Activated B cell treated with CpG ODN at 0.5 μM for 24 hours (primary cell): ENCODE results near the gene ACD. TPM values are rescaled to one million over a fixed set of nuclear protein-coding genes. Genes with fewer than 3 reads are reported as not detected.

ENCODE experiments used
- ATAC-seq: fragments of 200-7000 bp; cut with Tn5 transposase; one replicate; pipeline ENCODE4 v1.10.0; 2021; ENCODE audit warnings: low read depth, mild to moderate bottlenecking, moderate library complexity
- CTCF ChIA-PET: fragments of 350-600 bp; sonication (Branson Sonifier 250); formaldehyde crosslinking; loops from one replicate; lab custom pipeline; 2021; ENCODE audit warnings: antibody characterized with exemption; lab: Charles Lee
- POLR2A ChIA-PET: fragments of 350-600 bp; sonication (Branson Sonifier 250); formaldehyde crosslinking; loops from one replicate; lab custom pipeline; 2021; ENCODE audit warnings: antibody characterized with exemption; lab: Charles Lee
- DNase-seq: peaks from one replicate; pipeline ENCODE4 v3.0.0; 2022
- H3K27ac Mint-ChIP-seq: one replicate; pipeline ENCODE4 v1.8.0; 2020; ENCODE audit warnings: mixed read lengths
- H3K27me3 Mint-ChIP-seq: one replicate; pipeline ENCODE4 v1.8.0; 2021; ENCODE audit warnings: mixed read lengths
- H3K36me3 Mint-ChIP-seq: one replicate; pipeline ENCODE4 v1.8.0; 2021; ENCODE audit warnings: low read depth, mixed read lengths
- H3K4me1 Mint-ChIP-seq: one replicate; pipeline ENCODE4 v1.8.0; 2021; ENCODE audit warnings: mixed read lengths
- H3K4me3 Mint-ChIP-seq: one replicate; pipeline ENCODE4 v1.8.0; 2020; ENCODE audit warnings: mild to moderate bottlenecking, mixed read lengths
- H3K9me3 Mint-ChIP-seq: one replicate; pipeline ENCODE4 v1.8.0; 2020; ENCODE audit warnings: mixed read lengths
- CTCF ChIP-seq: fragments of 200-600 bp; IDR thresholded peaks from one replicate; pipeline ENCODE4 v1.8.0; 2022; ENCODE audit warnings: antibody characterized with exemption, mild to moderate bottlenecking
- intact Hi-C: fragments of 100-400 bp; cut with micrococcal nuclease; formaldehyde crosslinking; loops from one replicate; pipeline ENCODE4 v1.15.1; 2024
- total RNA-seq: library from RNA; stranded (reverse); gene quantifications from 2 replicates; pipeline ENCODE4 v1.2.3, GENCODE V29; 2022

Gene ACD
- total RNA-seq, 1 donor from 2014 or later: 38.2 TPM

- peaks cover 20% of the 10 kb centered on the region for H3K4me1 Mint-ChIP-seq
- H3K9me3 Mint-ChIP-seq: no peaks in the 10 kb centered on the region
- ChIA-PET CTCF (no interaction called here), POLR2A (interaction anchor here (4.9 kb wide), 1 partner anchor 10 kb away, joined by 32 read pairs; the partner anchor contains the start of genes ACD and PARD6A)
- H3K27ac Mint-ChIP-seq: no peak overlapping the region
- H3K36me3 Mint-ChIP-seq: peaks cover 50% of the 10 kb centered on the region
- no peak overlapping the region for H3K4me3 Mint-ChIP-seq
- ATAC-seq (no peak), DNase-seq (no peak)
- no peak for TF ChIP-seq CTCF
- intact Hi-C loops: no loop called here
- H3K27me3 Mint-ChIP-seq: no peaks in the 10 kb centered on the region
These were observed 11.2 kb downstream of the ACD start for GRCh38 chr16:67648764-67649407.

DNA sequence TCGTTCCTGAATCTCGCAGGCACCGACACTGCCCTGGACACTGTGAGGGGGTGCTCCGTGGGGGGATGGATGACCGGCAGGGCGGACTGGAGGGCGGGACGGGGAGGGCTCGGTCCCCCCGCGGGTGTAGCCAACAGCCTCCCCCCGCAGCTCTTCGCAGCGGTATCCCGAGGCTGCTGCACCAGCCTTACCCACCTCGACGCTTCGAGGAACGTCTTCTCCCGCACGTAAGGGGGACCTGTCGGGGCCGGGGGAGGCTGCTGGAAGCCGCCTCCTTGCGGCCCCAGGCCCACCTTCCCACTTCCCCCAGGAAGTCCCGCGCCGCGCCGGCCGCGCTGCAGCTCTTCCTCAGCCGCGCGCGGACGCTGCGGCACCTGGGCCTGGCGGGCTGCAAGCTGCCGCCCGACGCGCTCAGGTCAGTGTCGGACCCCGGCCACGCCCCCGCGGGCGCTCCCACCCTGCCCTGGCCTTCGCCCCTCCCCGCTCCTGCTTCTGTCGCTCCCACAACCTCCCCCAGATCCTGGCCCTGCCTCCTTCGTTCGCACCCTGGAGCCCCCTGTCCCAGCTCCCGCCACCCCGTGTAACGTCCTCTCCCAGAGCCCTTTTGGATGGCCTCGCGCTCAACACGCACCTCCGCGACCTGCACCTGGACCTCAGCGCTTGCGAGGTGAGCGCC, 11.8 kb downstream of the ACD start:
- no peak overlapping the region for H3K27ac Mint-ChIP-seq
- POLR2A ChIA-PET: interaction anchor here (1.2 to 4.9 kb wide), 2 partner anchors 11 to 167 kb away, joined by 4 to 32 read pairs; partner anchors contain the start of genes ACD and PARD6A
- no peak overlapping the region for H3K4me3 Mint-ChIP-seq
- CTCF ChIA-PET: no interaction called here
- no peaks in the 10 kb centered on the region for H3K9me3 Mint-ChIP-seq
- ATAC-seq: no peak
- intact Hi-C loops: no loop called here
- no peaks in the 10 kb centered on the region for H3K27me3 Mint-ChIP-seq
- no peak for DNase-seq
- H3K4me1 Mint-ChIP-seq: peaks cover 21% of the 10 kb centered on the region
- H3K36me3 Mint-ChIP-seq: peaks cover 48% of the 10 kb centered on the region
- no peak for TF ChIP-seq CTCF

DNA sequence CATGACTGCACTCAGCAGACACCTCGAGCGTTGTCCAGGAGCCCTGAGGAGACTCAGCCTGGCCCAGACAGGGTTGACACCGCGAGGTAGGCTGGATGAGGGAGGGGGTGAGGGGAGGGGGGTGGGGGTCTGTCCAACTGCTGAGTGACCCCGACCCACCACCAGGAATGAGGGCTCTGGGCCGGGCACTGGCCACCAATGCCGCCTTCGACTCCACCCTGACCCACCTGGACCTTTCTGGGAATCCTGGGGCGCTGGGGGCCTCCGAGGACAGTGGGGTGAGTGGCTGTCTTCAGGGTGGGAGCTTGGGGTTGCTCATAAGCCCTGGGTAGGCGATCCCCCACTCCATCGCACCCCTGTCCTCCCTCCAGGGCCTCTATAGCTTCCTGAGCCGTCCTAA, 12.4 kb downstream of the ACD start:
- intact Hi-C loops: no loop called here
- H3K36me3 Mint-ChIP-seq: peaks cover 48% of the 10 kb centered on the region
- no peaks in the 10 kb centered on the region for H3K9me3 Mint-ChIP-seq
- POLR2A ChIA-PET: interaction anchor here (1.2 to 4.9 kb wide), 2 partner anchors 12 to 166 kb away, joined by 4 to 32 read pairs; partner anchors contain the start of genes ACD and PARD6A
- DNase-seq (no peak), ATAC-seq (no peak)
- no peaks in the 10 kb centered on the region for H3K27me3 Mint-ChIP-seq
- no peak overlapping the region for H3K4me3 Mint-ChIP-seq
- no peak overlapping the region for H3K27ac Mint-ChIP-seq
- CTCF ChIA-PET: no interaction called here
- TF ChIP-seq CTCF: no peak
- peaks cover 21% of the 10 kb centered on the region for H3K4me1 Mint-ChIP-seq

DNA sequence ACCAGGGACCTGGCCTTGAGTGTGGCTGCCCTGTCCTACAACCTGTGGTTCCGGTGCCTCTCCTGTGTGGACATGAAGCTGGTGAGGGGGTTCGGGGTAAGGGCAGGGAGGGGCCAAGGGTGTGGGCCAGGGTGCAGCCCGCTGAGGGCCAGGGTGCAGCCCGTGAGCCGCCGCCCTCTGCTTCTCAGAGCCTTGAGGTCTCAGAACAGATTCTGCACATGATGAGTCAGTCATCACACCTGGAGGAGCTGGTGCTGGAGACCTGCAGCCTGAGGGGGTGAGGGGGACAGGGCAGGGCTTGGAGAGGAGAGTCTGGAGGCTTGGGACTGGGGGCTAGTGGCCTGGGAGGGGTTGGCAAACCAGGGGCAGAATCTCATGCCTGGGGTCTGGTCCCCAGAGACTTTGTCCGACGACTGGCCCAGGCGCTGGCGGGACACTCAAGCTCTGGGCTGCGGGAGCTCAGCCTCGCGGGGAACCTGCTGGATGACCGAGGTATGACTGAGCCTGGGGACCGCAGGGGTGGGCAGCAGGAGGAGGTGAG, 12.9 kb downstream of the ACD start:
- DNase-seq (no peak), ATAC-seq (no peak)
- intact Hi-C loops: no loop called here
- Mint-ChIP-seq H3K27me3 (no peaks in the 10 kb centered on the region), H3K27ac (no peak overlapping the region), H3K4me1 (peaks cover 19% of the 10 kb centered on the region), H3K36me3 (peaks cover 46% of the 10 kb centered on the region), H3K9me3 (no peaks in the 10 kb centered on the region), H3K4me3 (no peak overlapping the region)
- ChIA-PET POLR2A (interaction anchor here (1.2 to 4.9 kb wide), 2 partner anchors 12 to 166 kb away, joined by 4 to 32 read pairs; partner anchors contain the start of genes ACD and PARD6A), CTCF (interaction anchor here (1.1 to 4.0 kb wide), 2 partner anchors 127 to 166 kb away, joined by 3 to 56 read pairs; partner anchors contain the start of gene ATP6V0D1)
- TF ChIP-seq CTCF: no peak
